ENCODE results near the gene ZBTB2. TPM values are rescaled to one million over a fixed set of nuclear protein-coding genes. Genes with fewer than 3 reads are reported as not detected.
"Not testable (repeated sequence)": the region's sequence is repeated elsewhere in the genome, so short reads cannot be mapped to it uniquely, and the experiment has no call there.

The ZBTB2 gene
- polyA plus RNA-seq, 1 experiment: 14.7 TPM

DNA sequence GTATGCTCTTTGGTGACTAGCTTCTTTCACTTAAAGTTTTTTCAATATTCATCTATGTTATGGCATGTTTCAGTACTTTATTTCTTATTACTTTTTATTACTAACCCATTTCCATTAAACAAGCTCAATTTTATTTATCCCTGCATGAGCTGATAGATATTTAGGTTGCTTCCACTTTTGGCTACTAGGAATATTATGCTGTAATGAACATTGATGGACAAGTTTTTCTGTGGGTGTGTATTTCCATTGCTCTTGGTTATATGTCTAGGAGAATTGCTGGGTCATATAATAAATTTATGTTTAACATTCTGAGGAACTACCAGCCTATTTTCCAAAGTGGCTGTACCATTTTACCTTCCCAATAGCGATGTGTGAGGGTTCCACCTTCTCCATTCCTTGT lies 69.9 kb downstream of the ZBTB2 start:
- ChIA-PET CTCF (interaction anchor here (0.8 to 1.3 kb wide), 3 partner anchors 307 to 429 kb away, joined by 3 to 4 read pairs (median 3); no protein-coding TSS in a partner anchor), POLR2A (no interaction called here)
- Histone ChIP-seq H3K4me3 (ENCODE audit: low read depth, low read length) (no peak overlapping the region), H3K36me3 (ENCODE audit: control insufficient read depth, insufficient read depth, low read length) (no peaks in the 10 kb centered on the region), H3K27me3 (ENCODE audit: control insufficient read depth, insufficient read depth, low read length) (no peaks in the 10 kb centered on the region)
- TF ChIP-seq, protein P1, sequence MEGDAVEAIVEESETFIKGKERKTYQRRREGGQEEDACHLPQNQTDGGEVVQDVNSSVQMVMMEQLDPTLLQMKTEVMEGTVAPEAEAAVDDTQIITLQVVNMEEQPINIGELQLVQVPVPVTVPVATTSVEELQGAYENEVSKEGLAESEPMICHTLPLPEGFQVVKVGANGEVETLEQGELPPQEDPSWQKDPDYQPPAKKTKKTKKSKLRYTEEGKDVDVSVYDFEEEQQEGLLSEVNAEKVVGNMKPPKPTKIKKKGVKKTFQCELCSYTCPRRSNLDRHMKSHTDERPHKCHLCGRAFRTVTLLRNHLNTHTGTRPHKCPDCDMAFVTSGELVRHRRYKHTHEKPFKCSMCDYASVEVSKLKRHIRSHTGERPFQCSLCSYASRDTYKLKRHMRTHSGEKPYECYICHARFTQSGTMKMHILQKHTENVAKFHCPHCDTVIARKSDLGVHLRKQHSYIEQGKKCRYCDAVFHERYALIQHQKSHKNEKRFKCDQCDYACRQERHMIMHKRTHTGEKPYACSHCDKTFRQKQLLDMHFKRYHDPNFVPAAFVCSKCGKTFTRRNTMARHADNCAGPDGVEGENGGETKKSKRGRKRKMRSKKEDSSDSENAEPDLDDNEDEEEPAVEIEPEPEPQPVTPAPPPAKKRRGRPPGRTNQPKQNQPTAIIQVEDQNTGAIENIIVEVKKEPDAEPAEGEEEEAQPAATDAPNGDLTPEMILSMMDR (IDR thresholded peaks at IDR 0.05; ENCODE audit: insufficient read depth, low read depth, low read length): no peak
- DNase-seq (ENCODE audit: low read depth): no peak

DNA sequence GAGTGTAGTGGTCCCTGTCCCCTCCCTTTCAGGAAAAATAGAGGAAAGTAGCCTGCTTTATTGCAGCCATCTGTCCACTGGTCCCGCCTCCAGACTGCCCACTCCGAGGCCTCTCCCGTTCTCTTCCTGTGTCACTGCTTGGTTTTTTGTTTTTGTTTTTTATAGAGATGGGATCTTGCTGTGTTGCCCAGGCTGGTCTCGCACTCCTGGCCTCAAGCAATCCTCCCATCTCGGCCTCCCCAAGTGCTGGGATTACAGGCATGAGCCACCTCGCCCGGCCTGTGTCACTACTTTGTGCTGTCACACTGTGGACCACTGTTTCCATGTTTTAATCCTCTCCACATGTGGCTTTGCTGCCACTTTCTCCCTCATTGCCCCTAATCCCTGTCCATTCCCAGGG lies 71.2 kb downstream of the ZBTB2 start:
- Histone ChIP-seq H3K4me3 (ENCODE audit: low read depth, low read length) (no peak overlapping the region), H3K27me3 (ENCODE audit: control insufficient read depth, insufficient read depth, low read length) (no peaks in the 10 kb centered on the region), H3K36me3 (ENCODE audit: control insufficient read depth, insufficient read depth, low read length) (no peaks in the 10 kb centered on the region)
- CTCF ChIA-PET: no interaction called here
- POLR2A ChIA-PET: no interaction called here
- TF ChIP-seq, protein P1 (IDR thresholded peaks at IDR 0.05; ENCODE audit: insufficient read depth, low read depth, low read length): no peak
- DNase-seq (ENCODE audit: low read depth): no peak

DNA sequence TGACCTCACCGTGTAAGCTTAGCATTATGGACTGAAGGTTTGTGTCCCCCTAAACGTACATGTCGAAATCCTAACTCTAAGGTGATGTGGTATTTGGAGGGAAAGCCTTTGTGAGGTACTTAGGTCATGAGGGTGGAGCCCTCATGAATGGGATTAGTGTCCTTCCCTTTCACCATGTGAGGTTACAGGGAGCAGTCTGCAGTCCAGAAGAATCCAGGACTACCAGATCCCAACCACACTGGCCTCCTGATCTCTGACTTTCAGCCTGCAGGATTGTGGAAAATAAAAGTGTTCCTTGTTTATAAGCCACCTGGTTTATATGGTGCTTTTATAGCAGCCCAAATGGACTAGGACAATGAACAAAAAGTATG lies 73.4 kb downstream of the ZBTB2 start:
- H3K4me3 ChIP-seq (ENCODE audit: low read depth, low read length): no peak overlapping the region
- no peaks in the 10 kb centered on the region for H3K36me3 ChIP-seq (ENCODE audit: control insufficient read depth, insufficient read depth, low read length)
- no peak for DNase-seq (ENCODE audit: low read depth)
- ChIA-PET POLR2A (interaction anchor here (0.6 kb wide), 2 partner anchors 78 to 404 kb away, joined by 5 to 10 read pairs; no protein-coding TSS in a partner anchor), CTCF (interaction anchor here (0.8 to 1.3 kb wide), 3 partner anchors 17 to 307 kb away, joined by 3 to 5 read pairs (median 4); no protein-coding TSS in a partner anchor)
- H3K27me3 ChIP-seq (ENCODE audit: control insufficient read depth, insufficient read depth, low read length): no peaks in the 10 kb centered on the region
- TF ChIP-seq, protein P1 (IDR thresholded peaks at IDR 0.05; ENCODE audit: insufficient read depth, low read depth, low read length): no peak

DNA sequence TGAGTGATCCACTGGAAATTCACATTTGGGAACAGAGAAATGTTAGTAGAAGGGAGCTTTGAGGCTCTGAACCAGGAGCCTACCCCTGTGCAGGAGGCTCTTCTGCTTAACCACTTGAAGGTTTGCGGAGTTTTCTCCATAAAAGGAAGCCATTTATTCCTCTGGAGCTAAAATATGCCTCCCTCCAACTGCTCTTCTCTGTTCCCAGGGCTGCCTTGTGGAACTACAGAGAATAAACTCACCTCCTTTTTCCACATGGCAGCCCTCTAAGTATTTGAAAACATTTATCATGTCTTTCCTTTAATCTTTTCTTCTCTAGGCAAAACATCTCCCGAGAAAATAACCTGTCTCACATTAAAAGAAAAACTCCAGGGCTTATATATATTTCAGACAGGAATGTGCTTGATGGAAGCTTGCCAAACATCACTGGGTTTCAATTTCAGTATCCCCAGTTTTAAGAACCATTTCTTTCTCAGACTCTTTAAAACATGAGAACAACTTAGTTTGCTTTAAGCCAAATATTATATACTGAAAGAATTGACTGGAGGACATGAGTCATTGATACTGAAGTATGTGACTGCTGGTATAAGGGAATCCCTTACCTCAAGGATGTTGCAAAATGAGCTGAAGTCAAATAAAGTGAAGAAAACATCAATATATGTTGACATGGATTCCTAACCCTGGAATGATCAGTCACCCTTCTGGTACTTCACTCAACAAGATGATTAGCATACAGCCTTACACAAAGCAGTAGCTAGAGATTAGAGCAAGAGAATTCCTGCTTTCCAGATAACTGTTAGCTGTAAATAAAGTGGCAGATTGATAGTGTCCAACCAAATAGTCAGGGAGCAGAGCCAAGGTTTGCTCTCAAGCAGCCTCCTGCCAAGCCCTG lies 74.0 kb downstream of the ZBTB2 start:
- CTCF ChIA-PET: interaction anchor here (0.8 to 1.3 kb wide), 4 partner anchors 16 to 500 kb away, joined by 3 to 5 read pairs (median 4); no protein-coding TSS in a partner anchor
- H3K4me3 ChIP-seq (ENCODE audit: low read depth, low read length): no peak overlapping the region
- POLR2A ChIA-PET: interaction anchor here (0.6 kb wide), 2 partner anchors 77 to 403 kb away, joined by 5 to 10 read pairs; no protein-coding TSS in a partner anchor

DNA sequence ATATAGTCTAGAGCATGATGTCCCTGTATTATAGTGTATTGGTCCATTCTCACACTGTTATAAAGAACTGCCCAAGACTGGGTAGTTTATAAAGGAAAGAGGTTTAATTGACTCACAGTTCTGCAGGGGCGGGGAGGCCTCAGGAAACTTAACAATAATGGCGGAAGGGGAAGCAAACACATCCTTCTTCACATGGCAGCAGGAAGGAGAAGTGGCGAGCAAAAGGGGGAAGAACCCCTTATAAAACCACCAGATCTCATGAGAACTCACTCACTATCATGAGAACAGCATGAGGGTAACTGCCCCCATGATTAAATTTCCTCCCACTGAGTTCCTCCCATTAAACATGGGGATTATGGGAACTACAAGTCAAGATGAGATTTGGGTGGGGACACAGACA lies 75.7 kb downstream of the ZBTB2 start:
- H3K4me3 ChIP-seq (ENCODE audit: low read depth, low read length); H3K27me3 ChIP-seq (ENCODE audit: control insufficient read depth, insufficient read depth, low read length); H3K36me3 ChIP-seq (ENCODE audit: control insufficient read depth, insufficient read depth, low read length); DNase-seq (ENCODE audit: low read depth); CTCF ChIA-PET; POLR2A ChIA-PET: not testable (repeated sequence)

More for the DNA sequence above, 74.0 kb downstream of the ZBTB2 start:
- no peaks in the 10 kb centered on the region for H3K36me3 ChIP-seq (ENCODE audit: control insufficient read depth, insufficient read depth, low read length)
- no peaks in the 10 kb centered on the region for H3K27me3 ChIP-seq (ENCODE audit: control insufficient read depth, insufficient read depth, low read length)
- DNase-seq (ENCODE audit: low read depth): no peak
- TF ChIP-seq, protein P1 (IDR thresholded peaks at IDR 0.05; ENCODE audit: insufficient read depth, low read depth, low read length): no peak

Small RNA genes lying within 50 kb of the gene (small RNA-seq; reads per million reads assigned to genes)
- gene RF00019 (ENCODE audit: insufficient read length, low read depth, low replicate concordance): not detected

Other genes starting within 250 kb of the ZBTB2 start
- gene AKAP12, start 151.6 kb downstream of the ZBTB2 start, polyA plus RNA-seq (2011; rRNA removed): 27.7 and 33.7 TPM in 2 replicates
- gene RMND1, start 60.6 kb upstream of the ZBTB2 start, polyA plus RNA-seq (2011; rRNA removed): 10.4 and 18.9 TPM in 2 replicates
- 0.11 and 0.12 TPM in 2 replicates for gene CCDC170, start 102.5 kb upstream of the ZBTB2 start, polyA plus RNA-seq (2011; rRNA removed)

Measured in BJ (cell line).